Skeletal muscle tissue (tissue), 4 donors: ENCODE results near the gene GMFB. TPM values are rescaled to one million over a fixed set of nuclear protein-coding genes. Genes with fewer than 3 reads are reported as not detected.
A peak's percentile ranks its signal among the peaks of the same experiment; 100 is the strongest.

Source experiments
- H3K27ac ChIP-seq: one replicate; pipeline ENCODE4 v1.7.0; 2013; ENCODE audit warnings: mild to moderate bottlenecking, low read depth, low read length, inconsistent platforms
- H3K27me3 ChIP-seq, 3 donors: one replicate each; pipeline ENCODE4 v1.7.0; 2013; ENCODE audit warnings: low read length in 3 of 3; ENCODE audit not compliant: control insufficient read depth in 3 of 3, insufficient read depth in 3 of 3
- H3K36me3 ChIP-seq, 3 donors: one replicate each; pipeline ENCODE4 v1.7.0; 2013; ENCODE audit warnings: low read length in 3 of 3; ENCODE audit not compliant: control insufficient read depth in 3 of 3, insufficient read depth in 3 of 3
- H3K4me1 ChIP-seq, 3 donors: one replicate each; pipeline ENCODE4 v1.7.0; 2013; ENCODE audit warnings: low read length in 3 of 3, mild to moderate bottlenecking in 3 of 3; ENCODE audit not compliant: control insufficient read depth in 3 of 3, insufficient read depth in 3 of 3
- H3K4me3 ChIP-seq, 3 donors: one replicate each; pipeline ENCODE4 v1.7.0; 2013; ENCODE audit warnings: low read length in 3 of 3
- H3K9ac ChIP-seq, 3 donors: one replicate each; pipeline ENCODE4 v1.7.0; 2013; ENCODE audit warnings: low read length in 3 of 3, mild to moderate bottlenecking in 3 of 3, moderate library complexity in 2 of 3, low read depth in 1 of 3
- H3K9me3 ChIP-seq, 3 donors: one replicate each; pipeline ENCODE4 v1.7.0; 2013; ENCODE audit warnings: low read length in 3 of 3; ENCODE audit not compliant: control insufficient read depth in 3 of 3
- total RNA-seq: library from RNA; depleted of rRNA; stranded (reverse); fragments of >200 nt; gene quantifications from one replicate; pipeline ENCODE4 v1.2.3, GENCODE V29; 2014
- donor health status: Osteomylitis.

GMFB gene
- total RNA-seq, 1 donor from 2014 or later, result 42.8 TPM

GRCh38 chr14:54483073-54483745, 5.6 kb downstream of the GMFB start:
- H3K4me1 ChIP-seq, result peaks cover 5 to 27% (median 10%) of the 10 kb centered on the region in 3 donors
- H3K9ac ChIP-seq, result no peak overlapping the region
- no peaks in the 10 kb centered on the region for H3K9me3 ChIP-seq
- no peak overlapping the region for H3K4me3 ChIP-seq
- H3K27me3 ChIP-seq, result no peaks in the 10 kb centered on the region
- H3K36me3 ChIP-seq, result peaks cover 0 to 16% (median 0%) of the 10 kb centered on the region in 3 donors
- no peak overlapping the region for H3K27ac ChIP-seq

DNA sequence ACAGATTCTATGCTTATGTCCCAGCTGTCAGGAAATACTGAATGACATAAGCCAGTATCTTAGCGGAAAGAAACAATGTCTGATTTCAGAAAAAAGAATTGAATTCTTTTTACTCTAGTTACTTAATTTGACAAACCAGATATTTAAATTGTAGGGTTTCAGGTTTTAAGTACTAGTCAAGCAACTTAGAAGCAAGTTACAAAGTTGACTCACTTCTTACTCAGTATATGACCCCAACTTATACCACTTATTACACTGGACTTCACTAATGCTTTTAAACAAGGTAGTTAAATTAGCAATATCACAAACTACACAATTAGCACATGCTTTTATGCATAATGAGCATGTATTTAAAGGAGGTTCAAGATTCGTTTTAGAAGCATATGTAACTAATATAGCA, 7.1 kb downstream of the GMFB start:
- Histone ChIP-seq H3K9me3 (no peaks in the 10 kb centered on the region), H3K27me3 (no peaks in the 10 kb centered on the region), H3K4me3 (no peak overlapping the region), H3K4me1 (peaks cover 0 to 19% (median 6%) of the 10 kb centered on the region in 3 donors), H3K36me3 (peaks cover 0 to 16% (median 0%) of the 10 kb centered on the region in 3 donors), H3K27ac (no peak overlapping the region), H3K9ac (no peak overlapping the region)

GRCh38 chr14:54480830-54481562, 7.8 kb downstream of the GMFB start:
- H3K27me3 ChIP-seq, result no peaks in the 10 kb centered on the region
- no peak overlapping the region for H3K9ac ChIP-seq
- peaks cover 0 to 15% (median 6%) of the 10 kb centered on the region in 3 donors for H3K4me1 ChIP-seq
- H3K36me3 ChIP-seq, result peaks cover 0 to 19% (median 0%) of the 10 kb centered on the region in 3 donors
- no peaks in the 10 kb centered on the region for H3K9me3 ChIP-seq
- H3K4me3 ChIP-seq, result no peak overlapping the region
- H3K27ac ChIP-seq, result no peak overlapping the region

GRCh38 chr14:54478636-54479215, 10.1 kb downstream of the GMFB start:
- peaks cover 0 to 15% (median 6%) of the 10 kb centered on the region in 3 donors for H3K4me1 ChIP-seq
- H3K9ac ChIP-seq, result peak overlapping the region in 1 of 3 donors; percentile 11
- H3K4me3 ChIP-seq, result no peak overlapping the region
- no peaks in the 10 kb centered on the region for H3K27me3 ChIP-seq
- H3K36me3 ChIP-seq, result peaks cover 0 to 19% (median 3%) of the 10 kb centered on the region in 3 donors
- peak overlapping the region; percentile 40 for H3K27ac ChIP-seq
- no peaks in the 10 kb centered on the region for H3K9me3 ChIP-seq

GRCh38 chr14:54475911-54476310, 12.9 kb downstream of the GMFB start:
- H3K9ac ChIP-seq, result no peak overlapping the region
- H3K4me1 ChIP-seq, result peaks cover 0 to 8% (median 6%) of the 10 kb centered on the region in 3 donors
- no peak overlapping the region for H3K4me3 ChIP-seq
- no peaks in the 10 kb centered on the region for H3K9me3 ChIP-seq
- H3K36me3 ChIP-seq, result peaks cover 0 to 6% (median 3%) of the 10 kb centered on the region in 3 donors
- H3K27me3 ChIP-seq, result no peaks in the 10 kb centered on the region
- H3K27ac ChIP-seq, result no peak overlapping the region

DNA sequence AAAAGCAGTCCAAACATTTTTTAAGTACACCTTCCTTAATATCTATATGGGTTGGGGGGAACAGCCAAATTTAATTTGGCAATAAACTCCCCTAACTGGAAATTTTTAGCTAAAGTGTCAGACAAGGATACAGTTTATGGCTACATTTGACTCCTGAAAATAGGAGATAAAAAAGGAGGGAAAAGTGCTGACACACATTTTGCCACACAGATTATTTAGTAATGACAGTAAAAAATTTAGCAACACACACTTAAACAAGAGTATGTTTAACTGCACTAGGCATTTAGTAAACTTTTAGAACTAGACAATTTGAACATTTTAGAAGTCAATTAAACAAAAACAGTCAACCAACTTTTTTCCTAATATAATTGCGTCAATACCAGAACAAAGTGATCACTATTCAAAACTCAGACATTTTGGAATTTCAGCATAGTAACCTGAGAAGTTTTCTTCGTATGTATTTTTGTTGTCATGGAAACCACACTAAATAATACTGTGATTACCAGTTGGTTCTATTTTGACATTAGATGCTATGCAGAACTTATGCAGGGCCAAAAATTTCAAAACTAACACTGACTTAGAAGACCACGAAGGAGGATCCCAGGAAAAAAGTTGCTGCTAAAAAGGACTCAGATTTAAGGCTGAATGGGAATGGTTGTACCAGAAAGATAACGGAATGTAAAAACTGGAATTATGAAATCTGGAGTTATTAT, 13.4 kb downstream of the GMFB start:
- Histone ChIP-seq H3K4me3 (no peak overlapping the region), H3K9ac (no peak overlapping the region), H3K27ac (no peak overlapping the region), H3K27me3 (no peaks in the 10 kb centered on the region), H3K4me1 (peaks cover 0 to 8% (median 6%) of the 10 kb centered on the region in 3 donors), H3K36me3 (peaks cover 3 to 6% (median 4%) of the 10 kb centered on the region in 3 donors), H3K9me3 (no peaks in the 10 kb centered on the region)

DNA sequence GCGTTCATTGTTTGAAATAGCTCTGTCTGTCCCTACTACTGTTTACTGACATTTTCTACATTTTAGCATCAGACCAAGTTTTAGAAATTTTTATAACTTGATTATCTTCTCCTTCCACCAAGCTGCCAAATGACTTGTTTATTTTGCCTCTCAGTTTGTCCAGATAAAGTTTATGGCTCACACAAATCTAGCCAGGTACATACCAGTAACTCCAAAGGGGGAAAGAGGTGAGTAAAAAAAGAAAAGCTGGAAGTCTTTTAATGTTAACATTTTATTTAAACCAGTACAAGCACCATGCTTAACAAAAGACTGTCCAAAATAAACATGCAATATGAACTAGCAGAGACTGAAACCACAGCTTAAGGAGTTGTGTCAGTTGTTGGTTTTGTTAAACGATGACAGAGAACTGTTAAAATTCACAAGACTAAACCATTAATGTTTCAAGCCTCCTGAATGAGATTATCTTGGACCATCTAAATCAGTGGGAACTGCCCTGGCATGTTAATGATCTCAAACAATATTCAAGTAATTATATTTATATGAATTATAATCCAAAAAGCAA, 14.5 kb downstream of the GMFB start:
- H3K27me3 ChIP-seq, result no peaks in the 10 kb centered on the region
- peaks cover 0 to 8% (median 6%) of the 10 kb centered on the region in 3 donors for H3K4me1 ChIP-seq
- H3K36me3 ChIP-seq, result peaks cover 3 to 6% (median 5%) of the 10 kb centered on the region in 3 donors
- H3K9ac ChIP-seq, result no peak overlapping the region
- H3K27ac ChIP-seq, result no peak overlapping the region
- no peaks in the 10 kb centered on the region for H3K9me3 ChIP-seq
- H3K4me3 ChIP-seq, result no peak overlapping the region

GRCh38 chr14:54472315-54472714, 16.5 kb downstream of the GMFB start:
- Histone ChIP-seq H3K36me3 (peaks cover 3 to 6% (median 5%) of the 10 kb centered on the region in 3 donors), H3K27ac (no peak overlapping the region), H3K27me3 (no peaks in the 10 kb centered on the region), H3K9ac (no peak overlapping the region), H3K4me3 (no peak overlapping the region), H3K9me3 (no peaks in the 10 kb centered on the region), H3K4me1 (no peaks in the 10 kb centered on the region)

- Histone ChIP-seq H3K9me3 (no peaks in the 10 kb centered on the region), H3K27me3 (no peaks in the 10 kb centered on the region), H3K27ac (no peak overlapping the region), H3K36me3 (peaks cover 3 to 6% (median 5%) of the 10 kb centered on the region in 3 donors), H3K4me1 (no peaks in the 10 kb centered on the region), H3K9ac (no peak overlapping the region), H3K4me3 (no peak overlapping the region)
Observed at GRCh38 chr14:54471641-54472040, 17.1 kb downstream of the GMFB start.
